ENCODE measurements around the gene SIPA1L3. TPM values are rescaled to one million over a fixed set of nuclear protein-coding genes. Genes with fewer than 3 reads are reported as not detected.

The SIPA1L3 gene
- total and polyA plus RNA-seq, 2 experiments from 2014 or later, result 15.7 to 54.1 TPM

DNA sequence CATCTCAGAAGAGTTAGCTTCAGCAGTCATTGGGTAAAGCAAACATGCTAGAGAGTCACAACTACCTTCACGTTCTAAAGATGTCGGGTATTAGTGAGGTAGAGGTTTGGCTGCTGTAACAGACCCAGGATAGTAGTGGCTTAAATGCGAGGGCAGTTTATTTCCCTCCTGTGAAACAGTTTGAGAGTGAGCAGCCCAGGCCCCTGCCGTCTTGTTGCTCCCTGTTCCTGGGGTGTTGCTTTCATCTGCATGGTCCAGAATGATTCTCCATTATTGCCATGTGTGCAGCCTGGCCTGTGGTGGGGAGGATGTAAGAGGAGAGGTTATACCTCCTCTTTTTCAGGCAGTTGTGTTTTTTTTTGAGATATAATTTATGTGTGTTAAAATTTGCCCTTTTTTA is 63.7 kb downstream of the SIPA1L3 start:
- Mint-ChIP-seq H3K27ac (no peak overlapping the region), H3K36me3 (ENCODE audit: low read depth) (peaks cover 30% of the 10 kb centered on the region), H3K27me3 (ENCODE audit: insufficient read depth, low read depth, poor library complexity) (peaks cover 6% of the 10 kb centered on the region), H3K9me3 (peaks cover 21% of the 10 kb centered on the region), H3K4me3 (no peak overlapping the region), H3K4me1 (peaks cover 11% of the 10 kb centered on the region; the same call in 2 of the 3 replicates)
- Histone ChIP-seq H3K4me2 (no peak overlapping the region), H2AFZ (no peak overlapping the region), H3K27me3 (ENCODE audit: insufficient read depth) (no peaks in the 10 kb centered on the region), H3F3A (replicated peaks; ENCODE audit: low read depth) (no peaks in the 10 kb centered on the region), H3K27ac (ENCODE audit: low read depth) (no peak overlapping the region), H4K20me1 (replicated peaks; ENCODE audit: insufficient read depth) (peaks cover 14% of the 10 kb centered on the region), H3K4me3 (no peak overlapping the region), H3K79me2 (replicated peaks; ENCODE audit: insufficient read depth) (peaks cover 79% of the 10 kb centered on the region), H3K36me3 (ENCODE audit: insufficient read depth) (no peaks in the 10 kb centered on the region), H3K9me2 (ENCODE audit: insufficient read depth) (no peaks in the 10 kb centered on the region), H3K4me1 (ENCODE audit: insufficient read depth) (no peaks in the 10 kb centered on the region)
- DNase-seq (ENCODE audit: low spot score), result no peak
- ATAC-seq, result no peak
- TF ChIP-seq, protein P1, sequence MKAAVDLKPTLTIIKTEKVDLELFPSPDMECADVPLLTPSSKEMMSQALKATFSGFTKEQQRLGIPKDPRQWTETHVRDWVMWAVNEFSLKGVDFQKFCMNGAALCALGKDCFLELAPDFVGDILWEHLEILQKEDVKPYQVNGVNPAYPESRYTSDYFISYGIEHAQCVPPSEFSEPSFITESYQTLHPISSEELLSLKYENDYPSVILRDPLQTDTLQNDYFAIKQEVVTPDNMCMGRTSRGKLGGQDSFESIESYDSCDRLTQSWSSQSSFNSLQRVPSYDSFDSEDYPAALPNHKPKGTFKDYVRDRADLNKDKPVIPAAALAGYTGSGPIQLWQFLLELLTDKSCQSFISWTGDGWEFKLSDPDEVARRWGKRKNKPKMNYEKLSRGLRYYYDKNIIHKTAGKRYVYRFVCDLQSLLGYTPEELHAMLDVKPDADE (IDR thresholded peaks at IDR 0.05), result no peak
- TF ChIP-seq EZH2 (IDR thresholded peaks at IDR 0.05; ENCODE audit: low read depth, unreplicated experiment) (no peak), EZH2phosphoT487 (IDR thresholded peaks at IDR 0.05; ENCODE audit: unreplicated experiment) (no peak), JUNB (IDR thresholded peaks at IDR 0.05; ENCODE audit: unreplicated experiment) (no peak), ZNF331 (CRISPR knock-in tag; IDR thresholded peaks at IDR 0.05; ENCODE audit: low read depth) (no peak), ZNF114 (CRISPR knock-in tag; IDR thresholded peaks at IDR 0.05) (no peak), CREB1 (CRISPR knock-in tag; IDR thresholded peaks at IDR 0.05; ENCODE audit: low read depth) (no peak)
- TF ChIP-seq, protein P2, sequence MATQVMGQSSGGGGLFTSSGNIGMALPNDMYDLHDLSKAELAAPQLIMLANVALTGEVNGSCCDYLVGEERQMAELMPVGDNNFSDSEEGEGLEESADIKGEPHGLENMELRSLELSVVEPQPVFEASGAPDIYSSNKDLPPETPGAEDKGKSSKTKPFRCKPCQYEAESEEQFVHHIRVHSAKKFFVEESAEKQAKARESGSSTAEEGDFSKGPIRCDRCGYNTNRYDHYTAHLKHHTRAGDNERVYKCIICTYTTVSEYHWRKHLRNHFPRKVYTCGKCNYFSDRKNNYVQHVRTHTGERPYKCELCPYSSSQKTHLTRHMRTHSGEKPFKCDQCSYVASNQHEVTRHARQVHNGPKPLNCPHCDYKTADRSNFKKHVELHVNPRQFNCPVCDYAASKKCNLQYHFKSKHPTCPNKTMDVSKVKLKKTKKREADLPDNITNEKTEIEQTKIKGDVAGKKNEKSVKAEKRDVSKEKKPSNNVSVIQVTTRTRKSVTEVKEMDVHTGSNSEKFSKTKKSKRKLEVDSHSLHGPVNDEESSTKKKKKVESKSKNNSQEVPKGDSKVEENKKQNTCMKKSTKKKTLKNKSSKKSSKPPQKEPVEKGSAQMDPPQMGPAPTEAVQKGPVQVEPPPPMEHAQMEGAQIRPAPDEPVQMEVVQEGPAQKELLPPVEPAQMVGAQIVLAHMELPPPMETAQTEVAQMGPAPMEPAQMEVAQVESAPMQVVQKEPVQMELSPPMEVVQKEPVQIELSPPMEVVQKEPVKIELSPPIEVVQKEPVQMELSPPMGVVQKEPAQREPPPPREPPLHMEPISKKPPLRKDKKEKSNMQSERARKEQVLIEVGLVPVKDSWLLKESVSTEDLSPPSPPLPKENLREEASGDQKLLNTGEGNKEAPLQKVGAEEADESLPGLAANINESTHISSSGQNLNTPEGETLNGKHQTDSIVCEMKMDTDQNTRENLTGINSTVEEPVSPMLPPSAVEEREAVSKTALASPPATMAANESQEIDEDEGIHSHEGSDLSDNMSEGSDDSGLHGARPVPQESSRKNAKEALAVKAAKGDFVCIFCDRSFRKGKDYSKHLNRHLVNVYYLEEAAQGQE (IDR thresholded peaks at IDR 0.05; ENCODE audit: unreplicated experiment), result no peak
- TF ChIP-seq, protein P3, sequence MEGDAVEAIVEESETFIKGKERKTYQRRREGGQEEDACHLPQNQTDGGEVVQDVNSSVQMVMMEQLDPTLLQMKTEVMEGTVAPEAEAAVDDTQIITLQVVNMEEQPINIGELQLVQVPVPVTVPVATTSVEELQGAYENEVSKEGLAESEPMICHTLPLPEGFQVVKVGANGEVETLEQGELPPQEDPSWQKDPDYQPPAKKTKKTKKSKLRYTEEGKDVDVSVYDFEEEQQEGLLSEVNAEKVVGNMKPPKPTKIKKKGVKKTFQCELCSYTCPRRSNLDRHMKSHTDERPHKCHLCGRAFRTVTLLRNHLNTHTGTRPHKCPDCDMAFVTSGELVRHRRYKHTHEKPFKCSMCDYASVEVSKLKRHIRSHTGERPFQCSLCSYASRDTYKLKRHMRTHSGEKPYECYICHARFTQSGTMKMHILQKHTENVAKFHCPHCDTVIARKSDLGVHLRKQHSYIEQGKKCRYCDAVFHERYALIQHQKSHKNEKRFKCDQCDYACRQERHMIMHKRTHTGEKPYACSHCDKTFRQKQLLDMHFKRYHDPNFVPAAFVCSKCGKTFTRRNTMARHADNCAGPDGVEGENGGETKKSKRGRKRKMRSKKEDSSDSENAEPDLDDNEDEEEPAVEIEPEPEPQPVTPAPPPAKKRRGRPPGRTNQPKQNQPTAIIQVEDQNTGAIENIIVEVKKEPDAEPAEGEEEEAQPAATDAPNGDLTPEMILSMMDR (conservative IDR thresholded peaks at IDR 0.05; ENCODE audit: low read depth in 2 of 2), result no peak

DNA sequence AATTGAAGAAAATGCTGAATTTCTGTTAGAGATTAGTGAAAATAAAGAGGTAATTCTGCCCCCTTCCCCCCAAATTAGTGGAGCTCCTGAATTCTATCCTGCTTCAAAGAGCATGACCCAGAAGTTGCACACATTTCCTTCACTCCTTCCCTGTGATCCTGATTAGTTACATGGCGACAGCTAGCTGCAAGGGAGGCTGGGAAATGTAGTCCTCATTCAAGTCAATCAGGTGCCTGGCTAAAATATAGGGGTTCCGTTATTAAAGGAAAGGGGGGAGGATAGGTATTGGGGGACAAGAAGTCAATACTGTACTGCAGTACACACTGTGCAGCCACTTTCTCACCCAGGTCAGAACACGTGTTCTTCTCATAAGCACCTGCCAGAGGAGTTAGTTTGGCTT is 65.8 kb downstream of the SIPA1L3 start:
- H3K9me3 Mint-ChIP-seq, result peaks cover 21% of the 10 kb centered on the region
- peaks cover 30% of the 10 kb centered on the region for H3K36me3 Mint-ChIP-seq (ENCODE audit: low read depth)
- TF ChIP-seq EZH2phosphoT487 (IDR thresholded peaks at IDR 0.05; ENCODE audit: unreplicated experiment) (no peak), ZNF114 (CRISPR knock-in tag; IDR thresholded peaks at IDR 0.05) (no peak), NANOG (IDR thresholded peaks at IDR 0.05; ENCODE audit: borderline replicate concordance) (no peak), POLR2AphosphoS5 (IDR thresholded peaks at IDR 0.05; ENCODE audit: low read depth) (no peak)
- TF ChIP-seq, protein P1 (IDR thresholded peaks at IDR 0.05), result no peak
- TF ChIP-seq, protein P2 (IDR thresholded peaks at IDR 0.05; ENCODE audit: unreplicated experiment), result no peak

More for the DNA sequence above, 65.8 kb downstream of the SIPA1L3 start:
- H4K20me1 ChIP-seq (replicated peaks; ENCODE audit: insufficient read depth), result peaks cover 14% of the 10 kb centered on the region
- Mint-ChIP-seq H3K4me3 (no peak overlapping the region), H3K27ac (no peak overlapping the region), H3K27me3 (ENCODE audit: insufficient read depth, low read depth, poor library complexity) (peaks cover 5% of the 10 kb centered on the region), H3K4me1 (no peaks in the 10 kb centered on the region)
- H3K27ac ChIP-seq (ENCODE audit: low read depth), result no peak overlapping the region
- no peak overlapping the region for H2AFZ ChIP-seq
- DNase-seq (ENCODE audit: low spot score) (no peak), ATAC-seq (no peak)
- H3K4me3 ChIP-seq, result no peak overlapping the region
- no peaks in the 10 kb centered on the region for H3F3A ChIP-seq (replicated peaks; ENCODE audit: low read depth)
- H3K36me3 ChIP-seq (ENCODE audit: insufficient read depth), result no peaks in the 10 kb centered on the region
- H3K4me1 ChIP-seq (ENCODE audit: insufficient read depth), result no peaks in the 10 kb centered on the region
- H3K79me2 ChIP-seq (replicated peaks; ENCODE audit: insufficient read depth), result peaks cover 70% of the 10 kb centered on the region
- no peak overlapping the region for H3K4me2 ChIP-seq
- H3K27me3 ChIP-seq (ENCODE audit: insufficient read depth), result no peaks in the 10 kb centered on the region
- H3K9me2 ChIP-seq (ENCODE audit: insufficient read depth), result no peaks in the 10 kb centered on the region

Measured in GM23338 (cell line).